T-helper 2 cell treated with Interferon-gamma antibody and Interleukin-4, amounts not matched to agents 5 μg/mL and 100 μg/mL, for 36 hours (primary cell): ENCODE results near the gene RBM14.

Experiments
- DNase-seq: peaks from one replicate; pipeline ENCODE4 v3.0.0; 2021; ENCODE audit warnings: low spot score
- H3K27ac Mint-ChIP-seq: one replicate; pipeline ENCODE4 v1.8.0; 2021; ENCODE audit warnings: mild to moderate bottlenecking, mixed read lengths
- H3K27me3 Mint-ChIP-seq: one replicate; pipeline ENCODE4 v1.8.0; 2021; ENCODE audit warnings: low read depth, mixed read lengths
- H3K36me3 Mint-ChIP-seq: one replicate; pipeline ENCODE4 v1.8.0; 2021; ENCODE audit warnings: low read depth, mixed read lengths
- H3K4me1 Mint-ChIP-seq: one replicate; pipeline ENCODE4 v1.8.0; 2021; ENCODE audit warnings: low read depth, mixed read lengths
- H3K4me3 Mint-ChIP-seq: one replicate; pipeline ENCODE4 v1.8.0; 2022; ENCODE audit warnings: mild to moderate bottlenecking, moderate library complexity, mixed read lengths
- H3K9me3 Mint-ChIP-seq: one replicate; pipeline ENCODE4 v1.8.0; 2021; ENCODE audit warnings: mixed read lengths

Gene RBM14

GRCh38 chr11:66609721-66610617, 6.5 kb upstream of the RBM14 start:
- Mint-ChIP-seq H3K36me3 (peaks cover 2% of the 10 kb centered on the region), H3K9me3 (no peaks in the 10 kb centered on the region), H3K4me1 (peaks cover 15% of the 10 kb centered on the region), H3K27me3 (no peaks in the 10 kb centered on the region), H3K27ac (peak overlapping the region; percentile 73), H3K4me3 (peak overlapping the region; percentile 44)
- DNase-seq: no peak

GRCh38 chr11:66612458-66612857, 4.0 kb upstream of the RBM14 start:
- Mint-ChIP-seq H3K9me3 (no peaks in the 10 kb centered on the region), H3K27me3 (no peaks in the 10 kb centered on the region), H3K4me3 (no peak overlapping the region), H3K27ac (no peak overlapping the region), H3K36me3 (peaks cover 22% of the 10 kb centered on the region), H3K4me1 (peaks cover 20% of the 10 kb centered on the region)
- DNase-seq: no peak

- Mint-ChIP-seq H3K27me3 (no peaks in the 10 kb centered on the region), H3K9me3 (no peaks in the 10 kb centered on the region), H3K4me1 (peaks cover 31% of the 10 kb centered on the region), H3K36me3 (peaks cover 36% of the 10 kb centered on the region), H3K4me3 (no peak overlapping the region), H3K27ac (no peak overlapping the region)
- no peak for DNase-seq
Observed at GRCh38 chr11:66614073-66614472, 2.4 kb upstream of the RBM14 start.

- H3K27ac Mint-ChIP-seq: peak overlapping the region; percentile 98
- peak overlapping the region; percentile 99 for H3K4me3 Mint-ChIP-seq
- no peaks in the 10 kb centered on the region for H3K27me3 Mint-ChIP-seq
- H3K9me3 Mint-ChIP-seq: no peaks in the 10 kb centered on the region
- peaks cover 56% of the 10 kb centered on the region for H3K36me3 Mint-ChIP-seq
- DNase-seq: no peak
- peaks cover 30% of the 10 kb centered on the region for H3K4me1 Mint-ChIP-seq
Observed at GRCh38 chr11:66617155-66617834, 865 bp downstream of the RBM14 start.

- no peaks in the 10 kb centered on the region for H3K9me3 Mint-ChIP-seq
- H3K4me3 Mint-ChIP-seq: peak overlapping the region; percentile 99
- no peaks in the 10 kb centered on the region for H3K27me3 Mint-ChIP-seq
- peak; percentile 14 for DNase-seq
- H3K27ac Mint-ChIP-seq: peak overlapping the region; percentile 98
- peaks cover 40% of the 10 kb centered on the region for H3K4me1 Mint-ChIP-seq
- H3K36me3 Mint-ChIP-seq: peaks cover 74% of the 10 kb centered on the region
Observed at GRCh38 chr11:66619080-66619554, 2.7 kb downstream of the RBM14 start.

GRCh38 chr11:66624450-66624849, 8.0 kb downstream of the RBM14 start:
- Mint-ChIP-seq H3K9me3 (no peaks in the 10 kb centered on the region), H3K36me3 (peaks cover 81% of the 10 kb centered on the region), H3K4me1 (peaks cover 31% of the 10 kb centered on the region), H3K27ac (no peak overlapping the region), H3K27me3 (no peaks in the 10 kb centered on the region), H3K4me3 (no peak overlapping the region)
- DNase-seq: no peak

GRCh38 chr11:66625041-66625751, 8.8 kb downstream of the RBM14 start:
- no peaks in the 10 kb centered on the region for H3K9me3 Mint-ChIP-seq
- no peak overlapping the region for H3K4me3 Mint-ChIP-seq
- H3K36me3 Mint-ChIP-seq: peaks cover 82% of the 10 kb centered on the region
- no peak overlapping the region for H3K27ac Mint-ChIP-seq
- DNase-seq: no peak
- peaks cover 29% of the 10 kb centered on the region for H3K4me1 Mint-ChIP-seq
- H3K27me3 Mint-ChIP-seq: no peaks in the 10 kb centered on the region

GRCh38 chr11:66625752-66626149, 9.3 kb downstream of the RBM14 start:
- no peaks in the 10 kb centered on the region for H3K9me3 Mint-ChIP-seq
- peaks cover 81% of the 10 kb centered on the region for H3K36me3 Mint-ChIP-seq
- H3K27ac Mint-ChIP-seq: no peak overlapping the region
- H3K4me1 Mint-ChIP-seq: peaks cover 29% of the 10 kb centered on the region
- H3K27me3 Mint-ChIP-seq: no peaks in the 10 kb centered on the region
- DNase-seq: no peak
- H3K4me3 Mint-ChIP-seq: no peak overlapping the region

- no peak overlapping the region for H3K4me3 Mint-ChIP-seq
- peaks cover 25% of the 10 kb centered on the region for H3K4me1 Mint-ChIP-seq
- DNase-seq: no peak
- H3K27me3 Mint-ChIP-seq: no peaks in the 10 kb centered on the region
- H3K36me3 Mint-ChIP-seq: peaks cover 77% of the 10 kb centered on the region
- no peak overlapping the region for H3K27ac Mint-ChIP-seq
- H3K9me3 Mint-ChIP-seq: no peaks in the 10 kb centered on the region
Observed at GRCh38 chr11:66626382-66626781, 10.0 kb downstream of the RBM14 start.

GRCh38 chr11:66626926-66627325, 10.5 kb downstream of the RBM14 start:
- Mint-ChIP-seq H3K27me3 (no peaks in the 10 kb centered on the region), H3K4me3 (no peak overlapping the region), H3K9me3 (no peaks in the 10 kb centered on the region), H3K36me3 (peaks cover 76% of the 10 kb centered on the region), H3K27ac (no peak overlapping the region), H3K4me1 (peaks cover 23% of the 10 kb centered on the region)
- DNase-seq: no peak

- Mint-ChIP-seq H3K9me3 (no peaks in the 10 kb centered on the region), H3K4me3 (no peak overlapping the region), H3K27me3 (no peaks in the 10 kb centered on the region), H3K27ac (no peak overlapping the region), H3K4me1 (peaks cover 17% of the 10 kb centered on the region), H3K36me3 (peaks cover 74% of the 10 kb centered on the region)
- DNase-seq: no peak
Observed at GRCh38 chr11:66628061-66628603, 11.7 kb downstream of the RBM14 start.

GRCh38 chr11:66629356-66629755, 12.9 kb downstream of the RBM14 start:
- H3K36me3 Mint-ChIP-seq: peaks cover 68% of the 10 kb centered on the region
- no peaks in the 10 kb centered on the region for H3K9me3 Mint-ChIP-seq
- H3K4me1 Mint-ChIP-seq: peaks cover 14% of the 10 kb centered on the region

GRCh38 chr11:66631883-66632282, 15.5 kb downstream of the RBM14 start:
- Mint-ChIP-seq H3K9me3 (no peaks in the 10 kb centered on the region), H3K27me3 (no peaks in the 10 kb centered on the region), H3K4me1 (peaks cover 20% of the 10 kb centered on the region), H3K4me3 (no peak overlapping the region), H3K27ac (no peak overlapping the region), H3K36me3 (peaks cover 57% of the 10 kb centered on the region)
- DNase-seq: no peak

More at GRCh38 chr11:66629356-66629755, 12.9 kb downstream of the RBM14 start:
- no peak overlapping the region for H3K27ac Mint-ChIP-seq
- no peak for DNase-seq
- H3K4me3 Mint-ChIP-seq: no peak overlapping the region
- H3K27me3 Mint-ChIP-seq: no peaks in the 10 kb centered on the region
